GM12878 (cell line): ENCODE results near the gene OGFOD2. TPM values are rescaled to one million over a fixed set of nuclear protein-coding genes. Genes with fewer than 3 reads are reported as not detected.

Source experiments
- ATAC-seq: fragments of 200-7000 bp; cut with Tn5 transposase; 3 replicates; pipeline ENCODE4 v1.9.1; 2020; ENCODE audit warnings: mild to moderate bottlenecking, moderate library complexity
- BruUV-seq: library from RNA; stranded (reverse); fragments of 400-500 nt; replicated peaks from 2 replicates; lab custom pipeline; 2021; lab: Mats Ljungman, UMichigan
- CTCF ChIA-PET: fragments of 300-600 bp; sonication (Branson Sonifier 250); formaldehyde crosslinking; extraction: SDS; loops from one replicate; lab custom pipeline; 2021; ENCODE audit warnings: inconsistent platforms; lab: Yijun Ruan, JAX
- POLR2A ChIA-PET: fragments of 350-600 bp; formaldehyde crosslinking; extraction: SDS; loops from one replicate; lab custom pipeline; 2021; ENCODE audit warnings: inconsistent platforms; lab: Charles Lee
- RAD21 ChIA-PET: fragments of 300-600 bp; sonication (Branson Sonifier 250); formaldehyde crosslinking; loops from one replicate; lab custom pipeline; 2023; ENCODE audit warnings: antibody characterized with exemption; ENCODE audit not compliant: unreplicated experiment; lab: Charles Lee
- SMC1A ChIA-PET: fragments of 300-600 bp; sonication (Branson Sonifier 250); formaldehyde crosslinking; loops from one replicate; lab custom pipeline; 2023; ENCODE audit not compliant: unreplicated experiment, uncharacterized antibody; lab: Charles Lee
- DNase-seq: peaks from one replicate; pipeline ENCODE4 v3.0.0-alpha.2; 2011; ENCODE audit warnings: low read depth, low spot score
- FAIRE-seq: peaks from 3 replicates; lab custom pipeline; 2011; peaks lifted over from hg19 to GRCh38; lab: Jason Lieb, UNC
- H2AFZ ChIP-seq: 2 replicates; pipeline ENCODE4 v1.6.0; 2011; ENCODE audit warnings: low read depth, low read length, control low read depth; ENCODE audit not compliant: control insufficient read depth
- H3K27ac ChIP-seq: 2 replicates; pipeline ENCODE4 v1.5.1; 2011; ENCODE audit warnings: control low read depth; ENCODE audit not compliant: control insufficient read depth, insufficient read depth
- H3K27me3 ChIP-seq, 2 experiments: replicated peaks in 1 of 2; 2 replicates each; pipeline versions ENCODE4 v1.6.0 to v1.6.1; 2011; ENCODE audit warnings: low read length in 1 of 2; ENCODE audit not compliant: control insufficient read depth in 2 of 2, insufficient read depth in 2 of 2
- H3K36me3 ChIP-seq, 2 experiments: 2 replicates each; pipeline ENCODE4 v1.5.1; 2011; ENCODE audit warnings: low read length in 1 of 2; ENCODE audit not compliant: control insufficient read depth in 2 of 2, insufficient read depth in 2 of 2
- H3K4me1 ChIP-seq: 2 replicates; pipeline ENCODE4 v1.6.1; 2011; ENCODE audit warnings: mild to moderate bottlenecking, low read length, moderate library complexity, mixed read lengths; ENCODE audit not compliant: control insufficient read depth, insufficient read depth
- H3K4me2 ChIP-seq: 2 replicates; pipeline ENCODE4 v1.6.0; 2011; ENCODE audit warnings: control low read depth; ENCODE audit not compliant: control insufficient read depth, insufficient read depth
- H3K4me3 ChIP-seq: fragments of 200-600 bp; sonication (generic); 2 replicates; pipeline ENCODE4 v1.5.1; 2016
- H3K79me2 ChIP-seq: 2 replicates; pipeline ENCODE4 v1.6.0; 2011; ENCODE audit warnings: low read length; ENCODE audit not compliant: control insufficient read depth, insufficient read depth
- H3K9ac ChIP-seq: 2 replicates; pipeline ENCODE4 v1.8.0; 2011; ENCODE audit warnings: low read length, control low read depth, mixed read lengths; ENCODE audit not compliant: control insufficient read depth, insufficient read depth
- H3K9me3 ChIP-seq: replicated peaks from 3 replicates; pipeline ENCODE4 v1.5.1; 2011; ENCODE audit warnings: mild to moderate bottlenecking, low read length; ENCODE audit not compliant: control insufficient read depth, insufficient read depth
- H4K20me1 ChIP-seq: 2 replicates; pipeline ENCODE4 v1.6.0; 2011; ENCODE audit not compliant: control insufficient read depth, insufficient read depth
- BRCA1 ChIP-seq: IDR thresholded peaks from 2 replicates; pipeline ENCODE4 v1.6.1; 2011; ENCODE audit warnings: low read depth, low read length, improper control_type of control experiment
- NFYB ChIP-seq: IDR thresholded peaks from 2 replicates; pipeline ENCODE4 v1.6.1; 2011; ENCODE audit warnings: low read depth, mild to moderate bottlenecking, low read length, improper control_type of control experiment, moderate library complexity; ENCODE audit not compliant: insufficient read depth
- SRF ChIP-seq, 2 experiments: IDR thresholded peaks; 2 replicates each; pipeline ENCODE4 v1.6.1; 2011; ENCODE audit warnings: low read depth in 2 of 2, low read length in 2 of 2, mild to moderate bottlenecking in 1 of 2, moderate library complexity in 1 of 2
- TCF3 ChIP-seq: IDR thresholded peaks from 2 replicates; pipeline ENCODE4 v1.6.1; 2012; ENCODE audit warnings: low read depth, mild to moderate bottlenecking, low read length, borderline replicate concordance; ENCODE audit not compliant: insufficient read depth
- WGBS: methylation state at CpG from one replicate; pipeline ENCODE4 v1.1.6; 2016; ENCODE audit warnings: low lambda C conversion rate; ENCODE audit not compliant: insufficient replicate concordance, insufficient coverage; ENCODE audit errors: missing lambda C conversion rate; 5-methylcytosine and 5-hydroxymethylcytosine counted together
- in situ Hi-C: fragments of 300-500 bp; cut with MboI; formaldehyde crosslinking; loops from 9 replicates; pipeline ENCODE4 v1.14.3; 2018; ENCODE audit warnings: mixed read lengths
- intact Hi-C: fragments of 100-400 bp; cut with micrococcal nuclease; formaldehyde crosslinking; loops from one replicate; pipeline ENCODE4 v1.14.2; 2022; ENCODE audit not compliant: unreplicated experiment
- polyA plus RNA-seq, 11 experiments: library from polyadenylated mRNA; depleted of rRNA in 4 of 11; unstranded in 6 of 11; stranded (reverse) in 5 of 11; fragments of >200 nt; fragmentation: Nextera tagmentation in 4 of 11; fragmentation: Illumina TruSeq in 1 of 11; extraction: Ambion mirVana in 4 of 11; extraction: Trizol in 1 of 11; gene quantifications; 1 replicate in 1 of 11; 2 replicates in 10 of 11; pipeline versions ENCODE4 v1.2.1 to v1.2.3, GENCODE V29; 2011 to 2016; ENCODE audit warnings: inconsistent platforms in 2 of 11, missing spikeins in 2 of 11, low read depth in 1 of 11
- total RNA-seq, 4 experiments: library from RNA; depleted of rRNA in 3 of 4; stranded (reverse); fragments of >200 nt in 3 of 4; fragmentation: Illumina TruSeq in 1 of 4; extraction: Trizol in 1 of 4; gene quantifications; 2 replicates each; pipeline versions ENCODE4 v1.2.1 to v1.2.3, GENCODE V29; 2013 to 2021
- TF ChIP-seq, protein P1 (sequence below): fragments of 150-350 bp; IDR thresholded peaks from 2 replicates; pipeline ENCODE4 v1.6.1; 2014; ENCODE audit warnings: mild to moderate bottlenecking, low read depth, low read length
- TF ChIP-seq, protein P2 (sequence below): IDR thresholded peaks from 2 replicates; pipeline ENCODE4 v1.6.1; 2011; ENCODE audit warnings: low read depth, mild to moderate bottlenecking, low read length, moderate library complexity, borderline replicate concordance; ENCODE audit errors: extremely low read depth

OGFOD2 gene
- total and polyA plus RNA-seq, 10 of the 15 experiments (the other 5 are each of a cell fraction or from before 2014, with no cell fraction given): 0.93 to 29.2 (median 16.3) TPM

GRCh38 chr12:122996188-122996601 is 21.2 kb downstream of the OGFOD2 start:
- Histone ChIP-seq H3K4me3 (no peak overlapping the region), H3K79me2 (no peaks in the 10 kb centered on the region), H2AFZ (no peak overlapping the region), H3K4me2 (no peak overlapping the region), H3K9me3 (no peaks in the 10 kb centered on the region), H3K27ac (no peak overlapping the region), H3K27me3 (no peaks in the 10 kb centered on the region; a peak in 1 of 4 replicates), H4K20me1 (no peaks in the 10 kb centered on the region), H3K36me3 (no peaks in the 10 kb centered on the region), H3K4me1 (peaks cover 9% of the 10 kb centered on the region), H3K9ac (no peak overlapping the region)
- FAIRE-seq (no peak), ATAC-seq (no peak), DNase-seq (no peak)
- intact Hi-C loops: no loop called here
- POLR2A ChIA-PET: no interaction called here
- no TSS peak for BruUV-seq
- CTCF ChIA-PET: no interaction called here
- RAD21 ChIA-PET: no interaction called here
- 53% methylated on average over 7 of the region's 7 CpGs for whole genome bisulfite sequencing
- SMC1A ChIA-PET: interaction anchor here (1.0 kb wide), 1 partner anchor 10 kb away, joined by 3 read pairs; no protein-coding TSS in a partner anchor
- TF ChIP-seq, protein P1, sequence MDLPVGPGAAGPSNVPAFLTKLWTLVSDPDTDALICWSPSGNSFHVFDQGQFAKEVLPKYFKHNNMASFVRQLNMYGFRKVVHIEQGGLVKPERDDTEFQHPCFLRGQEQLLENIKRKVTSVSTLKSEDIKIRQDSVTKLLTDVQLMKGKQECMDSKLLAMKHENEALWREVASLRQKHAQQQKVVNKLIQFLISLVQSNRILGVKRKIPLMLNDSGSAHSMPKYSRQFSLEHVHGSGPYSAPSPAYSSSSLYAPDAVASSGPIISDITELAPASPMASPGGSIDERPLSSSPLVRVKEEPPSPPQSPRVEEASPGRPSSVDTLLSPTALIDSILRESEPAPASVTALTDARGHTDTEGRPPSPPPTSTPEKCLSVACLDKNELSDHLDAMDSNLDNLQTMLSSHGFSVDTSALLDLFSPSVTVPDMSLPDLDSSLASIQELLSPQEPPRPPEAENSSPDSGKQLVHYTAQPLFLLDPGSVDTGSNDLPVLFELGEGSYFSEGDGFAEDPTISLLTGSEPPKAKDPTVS: no peak
- TF ChIP-seq BRCA1: no peak
- TF ChIP-seq SRF (IDR thresholded peaks at IDR 0.05; ENCODE audit: low read depth in 2 of 2, low read length in 2 of 2): no peak
- no peak for TF ChIP-seq TCF3
- in situ Hi-C loops: no loop called here

DNA sequence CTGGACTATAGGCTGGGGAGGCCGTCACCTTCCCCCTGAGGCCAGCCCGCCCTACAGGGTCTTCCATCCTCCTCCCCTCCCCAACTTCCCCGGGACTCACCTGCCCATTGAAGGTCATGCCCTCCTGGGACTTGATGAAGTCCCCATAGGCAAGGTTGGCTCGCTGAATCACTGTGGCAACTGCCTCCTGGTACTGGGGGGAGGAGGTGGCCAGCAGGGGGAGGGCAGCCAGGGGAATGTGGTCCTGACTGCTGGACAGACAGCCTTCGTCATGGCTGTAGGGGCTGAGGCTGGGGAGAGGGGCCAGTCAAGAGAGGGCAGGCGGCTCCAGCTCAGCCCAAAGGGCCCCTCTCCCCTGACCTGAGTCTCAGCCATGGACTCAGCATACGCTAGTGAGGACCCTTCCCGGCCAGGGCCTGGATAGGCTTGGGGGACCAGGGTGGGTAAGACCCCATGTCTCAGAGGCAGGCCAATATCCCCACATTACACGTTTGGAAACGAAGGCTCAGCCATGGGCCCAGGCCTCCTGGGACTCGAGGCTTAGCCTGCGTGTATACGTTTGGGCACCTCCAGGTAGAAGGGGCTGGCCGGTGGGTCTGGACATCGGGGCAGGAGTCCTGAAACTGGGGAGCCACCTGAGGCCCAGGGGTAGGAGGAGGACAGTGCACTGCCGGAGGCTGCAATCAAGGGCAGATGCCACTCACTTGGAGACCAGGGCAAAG is 21.7 kb downstream of the OGFOD2 start:
- in situ Hi-C loops: no loop called here
- WGBS: 27% methylated on average over 16 of the region's 16 CpGs
- SMC1A ChIA-PET: interaction anchor here (1.0 kb wide), 1 partner anchor 9 kb away, joined by 3 read pairs; no protein-coding TSS in a partner anchor
- H3K4me1 ChIP-seq: peaks cover 9% of the 10 kb centered on the region
- CTCF ChIA-PET: no interaction called here
- POLR2A ChIA-PET: no interaction called here
- TF ChIP-seq NFYB: no peak
- TF ChIP-seq, protein P2, sequence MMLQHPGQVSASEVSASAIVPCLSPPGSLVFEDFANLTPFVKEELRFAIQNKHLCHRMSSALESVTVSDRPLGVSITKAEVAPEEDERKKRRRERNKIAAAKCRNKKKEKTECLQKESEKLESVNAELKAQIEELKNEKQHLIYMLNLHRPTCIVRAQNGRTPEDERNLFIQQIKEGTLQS: no peak
- TF ChIP-seq, all 136 proteins: peak for 0
- Histone ChIP-seq H3K9ac (no peak overlapping the region), H2AFZ (no peak overlapping the region), H3K79me2 (no peaks in the 10 kb centered on the region), H3K27me3 (no peaks in the 10 kb centered on the region; a peak in 1 of 4 replicates), H3K36me3 (no peaks in the 10 kb centered on the region), H3K9me3 (no peaks in the 10 kb centered on the region), H4K20me1 (no peaks in the 10 kb centered on the region), H3K27ac (no peak overlapping the region), H3K4me2 (no peak overlapping the region), H3K4me3 (no peak overlapping the region)
- no peak for DNase-seq
- no TSS peak for BruUV-seq
- intact Hi-C loops: no loop called here
- RAD21 ChIA-PET: no interaction called here
- no peak for ATAC-seq
- no peak for FAIRE-seq
